Memory B cell (primary cell): ENCODE measurements around the gene C3orf85.
"Not testable (repeated sequence)": the region's sequence is repeated elsewhere in the genome, so short reads cannot be mapped to it uniquely, and the experiment has no call there.

ENCODE experiments used
- ATAC-seq: fragments of 150-1000 bp; cut with Tn5 transposase; 2 replicates; pipeline ENCODE4 v1.10.0; 2021; ENCODE audit warnings: low read depth, mild to moderate bottlenecking, moderate library complexity
- DNase-seq, 2 donors: peaks; one replicate each; pipeline ENCODE4 v3.0.0; 2022; ENCODE audit warnings: low spot score in 2 of 2
- H3K27ac Mint-ChIP-seq: one replicate; pipeline ENCODE4 v1.8.0; 2022; ENCODE audit warnings: mild to moderate bottlenecking, moderate library complexity, mixed read lengths
- H3K27me3 Mint-ChIP-seq: one replicate; pipeline ENCODE4 v1.8.0; 2022; ENCODE audit warnings: mixed read lengths
- H3K36me3 Mint-ChIP-seq: one replicate; pipeline ENCODE4 v1.8.0; 2022; ENCODE audit warnings: mild to moderate bottlenecking, mixed read lengths
- H3K4me1 Mint-ChIP-seq: one replicate; pipeline ENCODE4 v1.8.0; 2022; ENCODE audit warnings: mixed read lengths
- H3K4me3 Mint-ChIP-seq: one replicate; pipeline ENCODE4 v1.8.0; 2022; ENCODE audit warnings: mild to moderate bottlenecking, moderate library complexity, mixed read lengths
- H3K9me3 Mint-ChIP-seq: one replicate; pipeline ENCODE4 v1.8.0; 2022; ENCODE audit warnings: mixed read lengths

Gene C3orf85

DNA sequence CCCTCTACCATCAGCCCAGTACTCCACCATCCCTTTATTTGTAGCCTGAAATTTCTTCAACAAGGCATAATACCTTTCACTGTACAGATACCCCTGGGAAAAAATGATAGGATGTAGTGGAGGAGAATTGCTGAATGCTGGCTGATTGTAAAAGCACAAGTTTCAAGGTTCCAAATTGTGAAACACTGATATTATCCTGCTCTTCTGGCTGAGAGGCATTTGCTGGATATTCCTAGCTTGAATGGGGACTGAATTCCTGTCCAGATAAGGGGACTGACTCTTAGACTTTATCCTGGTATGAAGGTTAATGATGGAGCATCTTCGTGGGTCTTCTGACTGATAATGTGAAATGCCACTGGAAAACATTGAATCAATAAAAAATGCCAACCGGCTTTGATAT lies 9.0 kb upstream of the C3orf85 start:
- Mint-ChIP-seq H3K4me3 (no peak overlapping the region), H3K4me1 (no peaks in the 10 kb centered on the region)

DNA sequence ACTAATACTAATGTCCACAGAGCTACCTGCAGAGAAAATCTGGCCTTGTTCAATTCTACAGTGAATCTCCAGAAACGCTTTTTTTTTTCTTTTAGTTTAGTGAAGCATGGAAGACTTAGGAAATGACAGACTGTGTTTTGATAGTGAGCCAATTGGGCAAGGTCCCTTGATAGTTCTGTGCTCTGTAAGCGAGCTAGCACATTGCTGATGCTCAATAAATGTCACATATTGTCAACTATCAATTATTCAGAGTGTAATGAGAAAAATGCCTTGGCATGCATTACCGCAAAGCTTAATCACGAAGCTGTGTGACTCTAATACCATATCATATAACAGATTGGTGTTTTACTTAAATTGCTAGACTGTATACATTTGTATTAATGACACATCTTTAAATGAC lies 5.2 kb upstream of the C3orf85 start:
- Mint-ChIP-seq H3K4me3 (no peak overlapping the region), H3K27ac (no peak overlapping the region), H3K27me3 (peaks cover 3% of the 10 kb centered on the region), H3K9me3 (peaks cover 3% of the 10 kb centered on the region), H3K4me1 (no peaks in the 10 kb centered on the region), H3K36me3 (no peaks in the 10 kb centered on the region)
- ATAC-seq = no peak
- no peak for DNase-seq

More for the DNA sequence above, 9.0 kb upstream of the C3orf85 start:
- Mint-ChIP-seq H3K27me3 (peaks cover 3% of the 10 kb centered on the region), H3K36me3 (no peaks in the 10 kb centered on the region), H3K9me3 (peaks cover 6% of the 10 kb centered on the region), H3K27ac (no peak overlapping the region)
- ATAC-seq = no peak
- DNase-seq = no peak

DNA sequence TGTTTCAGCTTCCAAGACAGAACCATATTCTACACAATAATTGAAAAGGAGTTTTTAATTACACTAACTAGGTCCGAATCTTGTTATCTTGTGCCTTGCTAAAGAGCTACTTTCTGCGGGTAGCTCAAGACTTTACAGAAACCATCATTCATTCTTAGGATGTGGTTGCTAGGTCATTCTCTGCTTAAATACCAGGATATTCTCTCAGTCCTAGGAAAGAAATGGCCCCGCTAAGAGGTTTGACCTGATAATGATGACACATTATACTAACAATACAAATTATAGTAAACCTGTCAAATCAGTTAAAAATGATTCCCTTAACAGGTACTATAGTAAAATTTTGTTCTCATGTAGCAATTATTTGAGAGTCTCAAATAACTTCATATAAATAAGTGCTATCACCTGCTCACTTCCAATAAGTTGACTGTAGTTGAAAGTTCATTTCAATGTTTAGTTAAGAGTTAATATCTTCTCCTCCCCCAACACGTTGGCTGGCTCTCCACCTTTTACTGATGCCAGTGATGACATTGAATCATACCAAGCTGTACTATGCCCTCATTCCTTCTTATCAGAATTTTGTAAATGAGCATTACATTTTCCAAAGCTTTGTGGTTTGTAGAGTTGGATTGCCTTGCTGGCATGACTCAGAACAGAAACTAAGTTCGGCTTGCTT lies 3.6 kb upstream of the C3orf85 start:
- ATAC-seq (no peak), DNase-seq (no peak)
- Mint-ChIP-seq H3K27me3 (peaks cover 3% of the 10 kb centered on the region), H3K36me3 (no peaks in the 10 kb centered on the region), H3K9me3 (peaks cover 3% of the 10 kb centered on the region), H3K27ac (no peak overlapping the region), H3K4me3 (no peak overlapping the region), H3K4me1 (no peaks in the 10 kb centered on the region)

DNA sequence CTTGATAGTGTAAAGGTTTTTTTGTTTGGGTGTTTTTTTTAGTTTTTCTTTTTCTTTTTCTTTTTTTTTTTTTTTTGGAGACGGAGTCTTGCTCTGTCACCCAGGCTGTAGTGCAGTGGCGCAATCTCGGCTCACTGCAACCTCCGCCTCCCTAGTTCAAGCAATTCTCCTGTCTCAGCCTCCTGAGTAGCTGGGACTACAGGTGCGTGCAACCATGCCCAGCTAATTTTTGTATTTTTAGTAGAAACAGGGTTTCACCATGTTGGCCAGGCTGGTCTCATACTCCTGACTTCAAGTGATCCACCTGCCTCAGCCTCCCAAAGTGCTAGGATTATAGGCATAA lies 3.1 kb upstream of the C3orf85 start:
- DNase-seq, H3K27ac Mint-ChIP-seq, ATAC-seq, H3K4me3 Mint-ChIP-seq, H3K9me3 Mint-ChIP-seq, H3K4me1 Mint-ChIP-seq, H3K27me3 Mint-ChIP-seq, H3K36me3 Mint-ChIP-seq: not testable (repeated sequence)

DNA sequence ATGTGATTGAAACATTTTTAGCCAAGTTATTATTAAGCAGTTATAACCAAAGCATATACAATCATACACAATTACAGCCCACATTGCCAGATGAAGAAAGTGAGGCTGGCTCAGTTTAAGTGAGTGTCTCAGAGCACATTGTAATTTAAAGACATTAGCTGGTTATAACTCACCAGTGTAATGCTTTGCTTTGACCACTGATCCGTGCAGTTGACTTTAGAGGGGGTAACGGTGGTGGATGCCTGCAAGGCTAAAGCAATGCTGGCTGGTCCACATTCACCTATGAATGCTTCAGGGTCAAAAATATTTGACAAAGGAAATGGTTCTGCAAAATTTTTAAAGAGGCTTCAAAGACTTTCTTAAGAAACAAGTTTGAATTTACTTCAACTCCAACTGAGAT lies 1.2 kb downstream of the C3orf85 start:
- Mint-ChIP-seq H3K27me3 (peaks cover 2% of the 10 kb centered on the region), H3K4me1 (no peaks in the 10 kb centered on the region), H3K36me3 (no peaks in the 10 kb centered on the region), H3K27ac (no peak overlapping the region), H3K9me3 (peaks cover 2% of the 10 kb centered on the region), H3K4me3 (no peak overlapping the region)
- ATAC-seq (no peak), DNase-seq (no peak)

DNA sequence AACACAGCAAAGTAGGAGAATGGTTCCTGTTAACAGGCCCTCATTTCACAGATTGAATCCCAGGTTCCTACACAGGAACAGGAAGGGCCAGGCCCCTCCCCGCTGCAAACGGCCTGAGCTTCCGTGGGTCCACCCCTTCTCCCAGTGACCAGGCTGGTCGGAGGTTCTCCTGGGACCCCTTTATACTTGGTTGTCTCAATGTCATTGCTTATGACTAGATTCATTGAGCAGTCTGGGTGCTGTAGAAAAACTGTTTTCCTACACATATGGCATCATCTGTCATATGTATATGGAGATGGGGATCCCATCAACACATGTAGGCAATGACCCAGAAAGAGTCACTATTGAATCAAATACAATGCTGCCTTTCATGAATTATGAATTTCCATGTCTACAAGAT lies 3.8 kb downstream of the C3orf85 start:
- Mint-ChIP-seq H3K27me3 (peaks cover 2% of the 10 kb centered on the region), H3K27ac (no peak overlapping the region), H3K36me3 (no peaks in the 10 kb centered on the region), H3K4me3 (no peak overlapping the region), H3K9me3 (peaks cover 2% of the 10 kb centered on the region), H3K4me1 (no peaks in the 10 kb centered on the region)
- no peak for ATAC-seq
- no peak for DNase-seq

DNA sequence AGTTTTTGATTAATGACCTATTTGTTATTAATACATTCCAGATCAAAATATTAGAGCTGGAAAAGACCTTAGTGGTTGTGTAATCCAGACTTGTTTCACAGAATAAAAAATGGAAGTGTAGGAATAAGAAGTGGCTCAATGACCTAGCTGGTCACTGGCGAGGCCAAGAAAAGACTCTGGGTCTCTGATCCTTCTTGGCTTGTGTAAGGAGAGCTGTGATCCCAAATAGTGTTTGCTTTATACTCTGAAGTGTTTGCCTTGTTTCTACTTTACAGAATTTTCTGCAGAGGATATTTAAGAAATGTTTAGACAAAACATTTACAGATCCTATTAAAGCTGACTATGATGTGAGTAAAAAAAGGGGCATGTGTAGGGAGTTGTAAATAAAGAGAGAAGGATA lies 7.1 kb downstream of the C3orf85 start:
- H3K9me3 Mint-ChIP-seq = peaks cover 3% of the 10 kb centered on the region
- H3K4me1 Mint-ChIP-seq = no peaks in the 10 kb centered on the region
- peaks cover 2% of the 10 kb centered on the region for H3K27me3 Mint-ChIP-seq
- H3K27ac Mint-ChIP-seq = no peak overlapping the region
- DNase-seq (no peak), ATAC-seq (no peak)
- no peaks in the 10 kb centered on the region for H3K36me3 Mint-ChIP-seq
- no peak overlapping the region for H3K4me3 Mint-ChIP-seq

DNA sequence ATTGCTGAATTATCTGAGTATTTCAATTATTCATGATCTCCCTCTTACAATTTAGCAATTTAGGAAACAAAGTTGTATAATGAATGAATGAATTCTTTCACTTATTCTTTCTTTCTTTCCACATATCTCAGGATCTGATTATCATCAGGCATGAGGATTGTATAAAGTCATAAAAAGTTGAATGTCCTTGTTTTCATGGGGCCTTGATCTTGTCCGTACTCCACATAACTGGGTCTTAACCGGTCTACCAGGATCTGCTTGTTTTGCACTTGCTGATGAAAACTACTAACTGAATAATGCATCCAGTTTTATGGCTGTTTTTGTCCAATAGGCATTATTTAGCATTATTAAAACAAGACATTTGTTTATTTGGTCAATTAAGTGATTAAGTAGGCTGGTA lies 12.6 kb downstream of the C3orf85 start:
- H3K27ac Mint-ChIP-seq = no peak overlapping the region
- no peak for DNase-seq
- H3K4me1 Mint-ChIP-seq = no peaks in the 10 kb centered on the region
- H3K36me3 Mint-ChIP-seq = no peaks in the 10 kb centered on the region
- H3K27me3 Mint-ChIP-seq = no peaks in the 10 kb centered on the region
- no peak overlapping the region for H3K4me3 Mint-ChIP-seq
- ATAC-seq = no peak
- peaks cover 3% of the 10 kb centered on the region for H3K9me3 Mint-ChIP-seq

DNA sequence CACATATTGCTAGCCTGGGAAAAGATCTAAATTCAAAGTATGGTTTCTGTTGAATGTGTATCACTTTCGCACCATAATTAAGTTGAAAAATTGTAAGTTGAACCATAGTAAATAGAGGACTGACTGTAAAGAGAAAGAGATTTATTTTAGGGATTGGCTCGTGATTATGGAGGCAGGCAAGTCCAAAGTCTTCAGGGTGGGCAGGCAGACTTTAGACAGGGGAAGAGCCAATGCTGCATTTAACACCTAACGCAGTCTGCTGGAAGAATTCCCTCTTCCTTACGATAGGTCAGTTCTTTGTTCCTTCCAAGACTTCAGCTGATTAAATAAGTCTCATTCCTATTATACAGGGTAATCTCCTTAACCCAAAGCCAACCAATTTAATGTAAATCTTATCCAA lies 15.8 kb downstream of the C3orf85 start:
- ATAC-seq (no peak), DNase-seq (no peak)
- Mint-ChIP-seq H3K27me3 (peaks cover 2% of the 10 kb centered on the region), H3K4me1 (no peaks in the 10 kb centered on the region), H3K27ac (no peak overlapping the region), H3K9me3 (peaks cover 4% of the 10 kb centered on the region), H3K36me3 (no peaks in the 10 kb centered on the region), H3K4me3 (no peak overlapping the region)

DNA sequence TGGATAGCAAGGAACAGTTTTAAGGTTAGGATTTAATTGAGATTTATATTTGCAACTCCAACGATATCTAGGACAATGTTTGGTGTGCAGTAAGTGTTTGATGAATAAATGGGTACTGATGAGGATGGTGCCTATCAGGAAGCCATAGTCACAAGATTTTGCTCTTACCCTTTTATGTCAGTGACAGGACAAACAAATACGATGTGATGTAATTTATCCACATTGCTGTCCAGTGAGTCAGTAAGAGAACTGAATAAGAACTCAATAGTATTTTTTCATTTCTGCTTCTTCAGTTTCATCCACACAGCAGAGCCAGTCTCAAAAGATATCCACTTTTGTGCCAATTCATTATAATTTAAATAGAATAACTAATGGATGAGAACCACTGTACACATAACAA lies 18.5 kb downstream of the C3orf85 start:
- ATAC-seq = no peak
- Mint-ChIP-seq H3K27ac (no peak overlapping the region), H3K36me3 (no peaks in the 10 kb centered on the region), H3K4me3 (no peak overlapping the region), H3K9me3 (peaks cover 8% of the 10 kb centered on the region), H3K27me3 (peaks cover 2% of the 10 kb centered on the region), H3K4me1 (no peaks in the 10 kb centered on the region)
- DNase-seq = no peak

DNA sequence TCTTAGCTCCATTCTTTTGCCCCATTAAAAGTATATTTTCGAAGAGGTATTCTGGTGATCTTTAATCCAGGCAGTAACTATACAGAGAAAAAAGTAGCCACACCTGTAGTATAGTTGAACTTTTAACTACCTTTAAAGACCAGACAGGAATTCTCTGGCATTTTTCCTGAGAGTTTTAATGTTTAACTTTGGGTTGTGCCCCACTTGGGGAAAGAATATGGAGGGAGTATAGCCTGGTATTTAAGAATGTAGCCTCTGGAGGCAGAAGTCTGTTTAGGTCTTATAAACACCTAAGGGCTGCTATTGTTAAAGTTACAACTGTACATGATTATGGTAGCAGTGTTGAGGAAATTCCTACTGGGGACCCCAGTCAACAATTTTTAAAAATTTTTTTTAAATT lies 19.3 kb downstream of the C3orf85 start:
- Mint-ChIP-seq H3K27me3 (peaks cover 2% of the 10 kb centered on the region), H3K4me3 (no peak overlapping the region), H3K36me3 (no peaks in the 10 kb centered on the region), H3K9me3 (peaks cover 8% of the 10 kb centered on the region), H3K4me1 (no peaks in the 10 kb centered on the region), H3K27ac (no peak overlapping the region)
- DNase-seq (no peak), ATAC-seq (no peak)

DNA sequence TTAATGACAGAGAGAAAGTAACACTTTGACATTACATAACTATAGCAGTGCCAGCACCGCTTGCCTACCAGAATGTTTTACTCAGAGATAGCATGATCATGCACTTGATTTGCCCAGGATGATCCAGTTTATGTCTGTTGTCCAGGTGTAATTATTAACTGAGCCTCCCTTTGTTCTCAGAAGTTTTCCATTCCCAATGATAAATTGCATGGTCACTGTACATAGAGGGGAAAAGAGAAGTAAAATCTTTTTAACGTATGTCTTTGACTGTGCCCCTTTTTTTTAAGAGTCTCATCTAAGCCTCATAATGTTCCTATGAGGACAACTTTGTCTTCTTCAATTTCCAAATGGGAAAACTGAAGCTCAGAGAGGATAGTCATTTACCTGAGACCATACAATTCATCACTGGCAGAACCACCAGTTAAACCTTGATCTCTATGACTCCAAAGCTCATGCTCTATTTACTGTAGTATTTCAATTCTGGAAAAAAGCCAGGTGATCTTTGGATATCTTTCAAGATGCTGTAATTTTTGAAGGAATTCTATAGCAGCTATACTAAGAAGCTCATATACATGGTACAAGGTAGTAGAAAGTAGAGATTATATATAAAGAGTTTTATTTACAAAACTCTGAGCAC lies 25.1 kb downstream of the C3orf85 start:
- ATAC-seq = no peak
- Mint-ChIP-seq H3K36me3 (no peaks in the 10 kb centered on the region), H3K4me3 (no peak overlapping the region), H3K27me3 (peaks cover 4% of the 10 kb centered on the region), H3K9me3 (peaks cover 6% of the 10 kb centered on the region), H3K4me1 (no peaks in the 10 kb centered on the region), H3K27ac (no peak overlapping the region)
- no peak for DNase-seq

DNA sequence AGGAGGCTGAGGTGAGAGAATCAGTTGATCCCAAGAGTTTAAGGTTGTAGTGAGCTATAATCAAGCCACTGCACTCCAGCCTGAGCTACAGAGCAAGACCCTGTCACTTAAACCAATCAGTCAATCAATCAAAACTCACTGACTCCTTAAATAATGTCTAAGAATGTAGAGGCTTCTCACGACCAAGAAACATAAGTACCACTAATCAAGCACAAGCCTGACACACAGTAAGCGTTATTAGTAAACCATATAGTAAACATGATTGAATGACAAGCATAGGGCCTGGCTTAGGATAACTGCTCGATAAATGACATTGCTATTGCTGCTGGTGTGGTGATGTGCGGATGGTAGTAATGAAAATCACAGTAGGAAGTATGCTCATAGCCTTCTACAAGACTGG lies 29.4 kb downstream of the C3orf85 start:
- Mint-ChIP-seq H3K36me3 (no peaks in the 10 kb centered on the region), H3K4me1 (no peaks in the 10 kb centered on the region), H3K4me3 (no peak overlapping the region), H3K9me3 (no peaks in the 10 kb centered on the region), H3K27ac (no peak overlapping the region), H3K27me3 (peaks cover 2% of the 10 kb centered on the region)
- ATAC-seq (no peak), DNase-seq (no peak)

DNA sequence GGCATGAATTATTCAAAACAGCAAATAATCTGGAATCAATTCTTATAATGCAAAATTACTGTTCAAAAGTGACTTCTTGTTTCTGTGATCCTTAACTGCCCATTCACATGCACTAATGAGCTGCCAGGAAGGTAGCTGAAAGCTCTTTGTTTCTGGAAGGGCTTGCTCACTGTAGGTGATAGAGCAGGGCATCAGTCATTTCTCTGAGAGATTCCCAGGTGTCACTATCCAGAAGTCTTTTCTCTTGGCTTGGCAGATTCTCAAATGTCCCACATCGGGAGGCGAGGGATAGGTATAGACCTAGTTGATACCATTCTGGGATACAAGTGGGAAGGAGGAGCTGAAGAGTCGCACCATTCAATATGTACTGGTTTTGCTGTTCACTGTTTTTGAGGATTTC lies 35.0 kb downstream of the C3orf85 start:
- H3K4me3 Mint-ChIP-seq = no peak overlapping the region
- no peaks in the 10 kb centered on the region for H3K4me1 Mint-ChIP-seq
- H3K36me3 Mint-ChIP-seq = no peaks in the 10 kb centered on the region
- H3K27ac Mint-ChIP-seq = no peak overlapping the region
- no peaks in the 10 kb centered on the region for H3K27me3 Mint-ChIP-seq
- H3K9me3 Mint-ChIP-seq = peaks cover 3% of the 10 kb centered on the region
- DNase-seq (no peak), ATAC-seq (no peak)

DNA sequence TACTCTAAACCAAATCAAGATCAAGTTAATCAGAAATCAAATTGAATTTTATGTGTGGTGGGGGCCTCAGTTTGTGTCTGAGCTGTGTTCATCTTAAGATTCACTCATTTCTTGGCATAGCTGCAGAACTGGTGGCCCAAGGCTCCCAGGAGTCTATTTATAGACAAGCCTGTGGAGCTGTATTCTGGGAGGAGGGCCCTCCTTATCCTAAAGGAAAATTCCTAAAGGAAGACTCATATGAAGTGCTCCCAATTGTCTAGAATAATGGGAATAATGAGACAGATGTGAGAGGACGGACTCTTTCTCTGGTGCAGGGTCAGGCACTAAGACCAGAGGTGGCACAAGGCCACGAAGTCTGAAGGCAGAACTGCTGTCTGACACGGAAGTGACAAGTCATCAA lies 38.9 kb downstream of the C3orf85 start:
- no peaks in the 10 kb centered on the region for H3K27me3 Mint-ChIP-seq
- no peak for DNase-seq

More for the DNA sequence above, 38.9 kb downstream of the C3orf85 start:
- Mint-ChIP-seq H3K4me1 (no peaks in the 10 kb centered on the region), H3K4me3 (no peak overlapping the region), H3K36me3 (no peaks in the 10 kb centered on the region), H3K27ac (no peak overlapping the region), H3K9me3 (peaks cover 3% of the 10 kb centered on the region)
- ATAC-seq = no peak
